BE2C (cell line): ENCODE measurements around the gene ARHGAP24.
"Not testable (repeated sequence)": the region's sequence is repeated elsewhere in the genome, so short reads cannot be mapped to it uniquely, and the experiment has no call there.

Experiments
- DNase-seq: peaks from one replicate; pipeline ENCODE4 v3.0.0-alpha.2; 2020
- H3K27me3 ChIP-seq: fragments of 250-450 bp; sonication (Bioruptor Pico); 2 replicates; pipeline ENCODE4 v1.5.1; 2020; ENCODE audit warnings: mild to moderate bottlenecking
- H3K36me3 ChIP-seq: fragments of 250-450 bp; sonication (Bioruptor Pico); 2 replicates; pipeline ENCODE4 v1.5.1; 2020; ENCODE audit warnings: mild to moderate bottlenecking
- H3K4me1 ChIP-seq: fragments of 250-450 bp; sonication (Bioruptor Pico); 2 replicates; pipeline ENCODE4 v1.5.1; 2020
- H3K4me3 ChIP-seq: 2 replicates; pipeline ENCODE4 v1.5.1; 2011; ENCODE audit warnings: low read depth, low read length
- H3K9me3 ChIP-seq: fragments of 250-450 bp; sonication (Bioruptor Pico); 2 replicates; pipeline ENCODE4 v1.5.1; 2020
- CTCF ChIP-seq: IDR thresholded peaks from 2 replicates; pipeline ENCODE4 v1.5.1; 2012; ENCODE audit warnings: mild to moderate bottlenecking, low read depth, low read length

ARHGAP24 gene

GRCh38 chr4:85512446-85513205 is 37.7 kb downstream of the ARHGAP24 start:
- H3K4me1 ChIP-seq: peaks cover 3% of the 10 kb centered on the region; the same call in 1 of the 2 replicates
- DNase-seq: no peak
- no peak for TF ChIP-seq CTCF
- no peaks in the 10 kb centered on the region for H3K9me3 ChIP-seq
- no peaks in the 10 kb centered on the region for H3K36me3 ChIP-seq
- H3K27me3 ChIP-seq: no peaks in the 10 kb centered on the region
- no peak overlapping the region for H3K4me3 ChIP-seq

DNA sequence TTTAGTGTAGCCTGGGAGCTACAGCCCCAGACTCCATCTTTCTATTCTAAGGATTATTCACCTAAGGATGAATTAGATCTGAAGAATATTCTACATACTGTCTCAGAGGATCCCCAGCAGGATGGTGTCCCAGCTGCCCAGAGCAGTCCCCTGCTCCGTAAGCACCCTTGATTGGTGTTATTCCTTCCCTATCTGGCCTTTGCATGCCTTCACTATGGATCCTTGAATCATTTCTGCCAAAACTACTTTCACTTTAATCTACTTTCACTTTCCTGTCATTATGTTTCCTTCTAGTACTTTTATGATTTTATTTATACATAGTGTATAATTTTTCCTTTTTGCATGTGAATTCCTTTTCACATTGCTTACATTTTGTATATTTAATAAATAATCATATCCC is 39.2 kb downstream of the ARHGAP24 start:
- Histone ChIP-seq H3K9me3 (no peaks in the 10 kb centered on the region), H3K4me1 (no peaks in the 10 kb centered on the region), H3K27me3 (no peaks in the 10 kb centered on the region), H3K36me3 (no peaks in the 10 kb centered on the region), H3K4me3 (no peak overlapping the region)
- DNase-seq: no peak
- TF ChIP-seq CTCF: no peak

DNA sequence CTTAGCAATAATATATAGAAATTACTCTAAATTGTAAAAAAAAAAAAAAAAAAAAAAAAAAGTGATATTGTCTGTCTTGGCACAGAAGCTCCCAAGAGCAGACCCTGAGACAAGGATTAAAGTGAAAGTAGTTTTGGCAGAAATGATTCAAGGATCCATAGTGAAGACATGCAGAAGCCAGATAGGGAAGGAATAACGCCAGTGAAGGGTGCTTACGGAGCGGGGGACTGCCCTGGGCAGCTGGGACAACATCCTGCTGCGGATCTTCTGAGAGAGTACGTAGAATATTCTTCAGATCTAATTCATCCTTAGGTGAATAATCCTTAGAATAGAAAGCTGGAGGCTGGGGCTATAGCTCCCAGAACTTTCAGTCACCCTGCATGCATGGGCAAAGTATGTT is 39.8 kb downstream of the ARHGAP24 start:
- Histone ChIP-seq H3K9me3 (no peaks in the 10 kb centered on the region), H3K4me3 (no peak overlapping the region), H3K36me3 (no peaks in the 10 kb centered on the region), H3K27me3 (no peaks in the 10 kb centered on the region), H3K4me1 (no peaks in the 10 kb centered on the region)
- no peak for DNase-seq
- TF ChIP-seq CTCF: no peak

DNA sequence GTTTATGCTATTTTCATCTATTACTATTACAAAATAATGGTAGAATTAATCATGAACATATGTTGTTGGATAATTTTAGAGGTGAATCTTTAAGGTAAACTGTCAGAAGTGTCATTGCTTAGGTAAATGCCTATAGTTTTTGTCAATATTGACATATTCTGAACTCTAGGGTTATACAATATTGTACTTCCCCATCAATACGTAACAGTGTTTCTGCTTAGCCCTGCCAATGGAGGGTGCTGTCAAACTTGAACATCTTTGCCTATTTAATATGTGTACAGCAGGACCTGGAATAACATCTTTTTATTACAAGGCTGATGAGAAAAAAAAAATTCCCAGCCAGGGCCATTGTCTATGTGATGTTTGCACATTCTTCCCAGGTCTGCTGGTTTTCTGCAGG is 40.8 kb downstream of the ARHGAP24 start:
- no peaks in the 10 kb centered on the region for H3K4me1 ChIP-seq
- no peak for TF ChIP-seq CTCF
- DNase-seq: no peak
- no peak overlapping the region for H3K4me3 ChIP-seq
- H3K9me3 ChIP-seq: no peaks in the 10 kb centered on the region
- H3K27me3 ChIP-seq: no peaks in the 10 kb centered on the region
- no peaks in the 10 kb centered on the region for H3K36me3 ChIP-seq

- H3K9me3 ChIP-seq, H3K36me3 ChIP-seq, H3K4me3 ChIP-seq, H3K27me3 ChIP-seq, H3K4me1 ChIP-seq, DNase-seq: not testable (repeated sequence)
Measured at GRCh38 chr4:85518526-85518925, 43.6 kb downstream of the ARHGAP24 start.

DNA sequence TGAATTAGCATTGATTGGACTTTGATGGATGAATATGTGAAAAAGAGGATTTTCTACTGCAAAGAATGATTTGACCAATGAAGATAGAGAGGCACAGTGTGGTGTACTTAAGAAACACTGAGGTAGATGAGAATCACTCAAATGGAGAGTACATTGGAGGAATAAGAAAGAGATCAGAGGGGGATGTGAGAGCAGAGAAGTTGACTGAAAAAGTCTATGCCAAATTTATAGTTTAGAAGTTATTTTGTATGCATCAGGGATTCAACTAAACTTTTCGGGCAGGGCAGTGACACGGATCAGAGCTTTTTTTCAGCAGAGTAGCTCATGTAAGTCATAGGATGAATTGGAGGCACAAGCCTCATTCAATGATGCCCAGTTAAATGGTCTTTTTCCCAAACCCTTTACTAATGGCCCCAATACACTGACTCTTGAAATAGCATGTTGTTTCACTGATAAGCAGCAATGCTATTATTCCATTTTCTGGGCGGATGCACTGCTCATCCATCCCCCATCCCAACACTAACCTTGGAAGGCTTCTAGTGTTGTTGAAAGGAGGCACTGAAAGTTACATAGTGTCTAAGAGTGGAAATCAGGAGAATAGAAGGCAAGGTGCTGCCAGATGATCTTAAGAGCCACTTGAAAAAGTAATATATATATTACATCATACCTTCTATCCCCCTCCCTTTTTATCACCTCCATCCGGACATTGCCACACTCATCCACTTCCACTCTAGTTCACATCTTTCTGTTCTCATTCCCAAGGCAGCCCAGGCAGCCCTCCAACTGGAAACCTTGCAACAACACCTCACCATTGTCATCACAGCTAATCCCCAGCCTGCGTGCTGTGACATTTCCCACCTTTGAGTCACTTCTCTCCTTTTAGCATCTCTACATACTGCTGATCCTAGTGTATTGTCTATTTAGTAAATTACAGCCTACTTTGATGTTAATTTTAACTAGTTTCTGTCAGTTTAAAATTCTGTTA is 46.1 kb downstream of the ARHGAP24 start:
- no peak overlapping the region for H3K4me3 ChIP-seq
- H3K4me1 ChIP-seq: no peaks in the 10 kb centered on the region
- no peaks in the 10 kb centered on the region for H3K27me3 ChIP-seq
- no peak for TF ChIP-seq CTCF
- H3K36me3 ChIP-seq: no peaks in the 10 kb centered on the region
- DNase-seq: no peak
- no peaks in the 10 kb centered on the region for H3K9me3 ChIP-seq
